Measurements from ENCODE around the gene C19orf44.

DNA sequence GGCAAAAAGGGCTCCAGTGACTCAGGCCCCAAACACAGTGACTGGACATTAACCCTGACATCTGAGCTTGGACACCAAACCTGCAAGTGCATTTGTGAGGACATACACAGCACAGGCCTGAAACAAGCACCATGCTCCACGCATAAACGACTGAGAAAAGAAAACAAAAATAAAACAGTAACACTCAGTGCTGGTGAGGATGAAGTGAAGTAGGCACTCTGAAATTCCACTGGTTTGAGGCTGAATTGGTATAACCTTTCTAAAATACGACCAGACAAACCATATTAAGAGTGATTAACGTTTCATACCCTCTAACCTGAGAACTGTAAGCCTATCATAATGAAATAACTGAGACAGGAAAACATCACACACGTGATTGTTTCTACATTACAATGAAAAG, 70.5 kb downstream of the C19orf44 start:
- no peak for TF ChIP-seq CTCF (conservative IDR thresholded peaks at IDR 0.05; ENCODE audit: low read length)
- TF ChIP-seq EZH2phosphoT487 (IDR thresholded peaks at IDR 0.05; ENCODE audit: borderline replicate concordance, low read depth, low read length) = no peak
